ENCODE results near the gene REPIN1. TPM values are rescaled to one million over a fixed set of nuclear protein-coding genes. Genes with fewer than 3 reads are reported as not detected.
A peak's percentile ranks its signal among the peaks of the same experiment; 100 is the strongest.

REPIN1 gene
- total and polyA plus RNA-seq, 7 donors = 50.9 to 131 (median 56.5) TPM

DNA sequence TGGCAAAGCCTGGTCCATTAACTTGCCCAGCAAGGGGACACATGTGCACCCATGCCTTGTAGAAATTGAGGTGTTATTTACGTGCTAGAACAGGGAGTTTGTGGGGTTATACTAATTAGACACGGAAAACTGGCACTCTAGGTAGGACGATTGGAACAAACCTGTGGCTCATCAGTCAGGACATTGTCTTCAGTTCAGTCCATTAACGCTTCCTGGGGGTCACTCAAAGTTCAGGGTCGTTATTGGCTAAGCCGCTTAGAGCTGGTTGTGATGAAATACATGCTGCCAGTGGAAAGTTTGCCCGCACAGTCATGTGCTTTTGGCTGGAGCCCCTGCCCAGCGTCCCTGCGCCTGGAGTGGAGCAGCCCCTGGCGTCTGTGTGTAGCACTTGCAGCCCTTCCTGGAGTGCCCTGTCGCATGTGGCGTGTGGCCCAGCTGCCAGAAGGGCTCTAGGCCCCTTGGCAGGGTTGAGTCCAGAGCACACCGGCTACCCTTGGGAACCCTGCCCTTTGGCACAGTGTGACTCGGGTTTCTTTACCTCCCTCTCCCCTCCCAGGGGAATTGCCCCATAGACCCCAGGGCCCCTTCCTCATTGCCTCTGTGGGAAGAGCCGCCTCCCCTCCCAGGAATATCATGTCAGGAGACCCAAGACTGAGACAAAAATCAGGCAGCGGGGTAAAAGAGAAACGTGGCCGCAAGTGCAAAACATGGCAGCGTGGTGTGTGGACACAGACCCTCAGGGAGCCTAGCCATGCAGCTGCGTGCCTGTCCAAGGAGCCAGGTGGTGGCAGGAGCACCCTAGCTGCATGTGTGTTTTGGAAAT lies 20.3 kb downstream of the REPIN1 start:
- DNase-seq = peak; percentile 95
- Histone ChIP-seq H3K27ac (peak overlapping the region; percentile 60 to 76 (median 67)), H3K4me3 (no peak overlapping the region), H3K36me3 (no peaks in the 10 kb centered on the region), H3K9me3 (no peaks in the 10 kb centered on the region), H3K27me3 (no peaks in the 10 kb centered on the region), H3K4me1 (peaks cover 0 to 17% (median 16%) of the 10 kb centered on the region in 4 donors)
- WGBS, 2 donors = 34 to 65% methylated on average over 20 of the region's 20 CpGs
- TF ChIP-seq POLR2AphosphoS5 (IDR thresholded peaks at IDR 0.05) = peak; percentile 35 to 76 (median 68)
- TF ChIP-seq, protein P1, sequence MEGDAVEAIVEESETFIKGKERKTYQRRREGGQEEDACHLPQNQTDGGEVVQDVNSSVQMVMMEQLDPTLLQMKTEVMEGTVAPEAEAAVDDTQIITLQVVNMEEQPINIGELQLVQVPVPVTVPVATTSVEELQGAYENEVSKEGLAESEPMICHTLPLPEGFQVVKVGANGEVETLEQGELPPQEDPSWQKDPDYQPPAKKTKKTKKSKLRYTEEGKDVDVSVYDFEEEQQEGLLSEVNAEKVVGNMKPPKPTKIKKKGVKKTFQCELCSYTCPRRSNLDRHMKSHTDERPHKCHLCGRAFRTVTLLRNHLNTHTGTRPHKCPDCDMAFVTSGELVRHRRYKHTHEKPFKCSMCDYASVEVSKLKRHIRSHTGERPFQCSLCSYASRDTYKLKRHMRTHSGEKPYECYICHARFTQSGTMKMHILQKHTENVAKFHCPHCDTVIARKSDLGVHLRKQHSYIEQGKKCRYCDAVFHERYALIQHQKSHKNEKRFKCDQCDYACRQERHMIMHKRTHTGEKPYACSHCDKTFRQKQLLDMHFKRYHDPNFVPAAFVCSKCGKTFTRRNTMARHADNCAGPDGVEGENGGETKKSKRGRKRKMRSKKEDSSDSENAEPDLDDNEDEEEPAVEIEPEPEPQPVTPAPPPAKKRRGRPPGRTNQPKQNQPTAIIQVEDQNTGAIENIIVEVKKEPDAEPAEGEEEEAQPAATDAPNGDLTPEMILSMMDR (IDR thresholded peaks at IDR 0.05) = peak; percentile 88 to 93 (median 92)
- TF ChIP-seq EP300 (IDR thresholded peaks at IDR 0.05) = peak in 2 of 4 donors; percentile 43 to 72
- no peak for TF ChIP-seq POLR2A (IDR thresholded peaks at IDR 0.05)
- intact Hi-C loops (cut with DNase I) = loop anchor here (2.0 kb wide), 2 partner anchors 32 to 102 kb away; no protein-coding TSS in a partner anchor

- Histone ChIP-seq H3K36me3 (no peaks in the 10 kb centered on the region), H3K4me3 (no peak overlapping the region), H3K9me3 (no peaks in the 10 kb centered on the region), H3K27me3 (no peaks in the 10 kb centered on the region), H3K4me1 (peaks cover 0 to 17% (median 13%) of the 10 kb centered on the region in 4 donors), H3K27ac (peak overlapping the region; percentile 60 to 76 (median 67))
- no peak for DNase-seq
- WGBS, 2 donors = 53 to 70% methylated on average over 5 of the region's 5 CpGs
- intact Hi-C loops (cut with DNase I) = loop anchor here (2.0 kb wide), 2 partner anchors 31 to 103 kb away; no protein-coding TSS in a partner anchor
- TF ChIP-seq POLR2A (IDR thresholded peaks at IDR 0.05) (no peak), EP300 (IDR thresholded peaks at IDR 0.05) (no peak), POLR2AphosphoS5 (IDR thresholded peaks at IDR 0.05) (no peak)
- TF ChIP-seq, protein P1 (IDR thresholded peaks at IDR 0.05) = no peak
Observed at GRCh38 chr7:150389532-150389816, 20.9 kb downstream of the REPIN1 start.

DNA sequence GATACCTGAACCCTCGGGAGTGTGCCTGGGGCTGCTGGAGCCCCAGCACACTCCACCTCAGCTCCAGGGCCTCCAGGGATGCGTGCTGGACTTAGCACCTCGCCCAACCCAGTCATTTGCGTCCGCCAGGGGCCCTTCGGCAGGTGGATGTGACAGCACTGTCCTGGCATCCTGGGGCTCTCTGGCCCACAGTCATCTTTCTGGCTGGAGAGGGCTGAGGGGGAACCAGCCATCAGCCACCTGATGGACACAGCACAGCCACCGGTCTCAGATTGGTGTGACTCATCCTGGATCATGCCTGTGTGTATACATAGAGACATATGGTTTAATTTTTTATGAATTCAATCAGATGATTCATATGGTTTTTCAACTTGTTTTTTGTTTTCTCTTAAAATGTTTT lies 21.6 kb downstream of the REPIN1 start:
- no peaks in the 10 kb centered on the region for H3K27me3 ChIP-seq
- DNase-seq = no peak
- no peaks in the 10 kb centered on the region for H3K9me3 ChIP-seq
- peaks cover 0 to 17% (median 10%) of the 10 kb centered on the region in 4 donors for H3K4me1 ChIP-seq
- 86 to 92% methylated on average over 7 of the region's 7 CpGs for WGBS, 2 donors
- no peak overlapping the region for H3K4me3 ChIP-seq
- TF ChIP-seq EP300 (IDR thresholded peaks at IDR 0.05) (no peak), POLR2AphosphoS5 (IDR thresholded peaks at IDR 0.05) (no peak), POLR2A (IDR thresholded peaks at IDR 0.05) (no peak)
- TF ChIP-seq, protein P1 (IDR thresholded peaks at IDR 0.05) = no peak
- H3K36me3 ChIP-seq = no peaks in the 10 kb centered on the region
- intact Hi-C loops (cut with DNase I) = no loop called here
- H3K27ac ChIP-seq = no peak overlapping the region

DNA sequence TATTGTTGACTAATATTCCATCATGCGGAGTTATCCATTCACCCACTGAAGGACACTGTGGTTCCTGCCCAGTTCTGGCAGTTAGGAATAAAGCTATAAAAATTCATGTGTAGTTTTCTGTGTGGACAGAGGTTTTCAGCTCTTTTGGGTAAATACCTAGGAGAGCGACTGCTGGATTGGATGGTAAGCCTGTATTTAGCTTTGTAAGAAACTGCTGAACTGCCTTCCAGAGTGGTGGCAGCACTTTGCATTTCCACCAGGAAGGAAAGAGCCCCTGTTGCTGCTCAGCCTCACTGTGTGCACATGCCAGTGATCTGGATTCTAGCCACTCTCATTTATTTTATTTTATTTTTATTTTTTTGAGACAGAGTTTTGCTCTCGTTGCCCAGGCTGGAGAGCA lies 24.7 kb downstream of the REPIN1 start:
- Histone ChIP-seq H3K9me3 (no peaks in the 10 kb centered on the region), H3K27ac (peak overlapping the region in 1 of 4 donors; percentile 2), H3K4me1 (peaks cover 0 to 14% (median 8%) of the 10 kb centered on the region in 4 donors), H3K27me3 (no peaks in the 10 kb centered on the region), H3K4me3 (no peak overlapping the region), H3K36me3 (peaks cover 0 to 20% (median 13%) of the 10 kb centered on the region in 4 donors)
- DNase-seq = no peak
- intact Hi-C loops (cut with DNase I) = no loop called here
- WGBS, 2 donors = 20 to 69% methylated on average over 3 of the region's 3 CpGs
- TF ChIP-seq, protein P1 (IDR thresholded peaks at IDR 0.05) = no peak
- no peak for TF ChIP-seq POLR2A (IDR thresholded peaks at IDR 0.05)
- no peak for TF ChIP-seq POLR2AphosphoS5 (IDR thresholded peaks at IDR 0.05)
- TF ChIP-seq EP300 (IDR thresholded peaks at IDR 0.05) = no peak

Measured in sigmoid colon (tissue), 7 donors.